SK-N-SH (cell line): ENCODE data around the gene SYT5.

Experiments
- CHD2 ChIP-seq: fragments of 150-350 bp; IDR thresholded peaks from 2 replicates; pipeline ENCODE4 v1.6.1; 2018; ENCODE audit warnings: low read length; ENCODE audit not compliant: partially characterized antibody
- CTCF ChIP-seq: fragments of 200-600 bp; sonication (generic); IDR thresholded peaks from 2 replicates; pipeline ENCODE4 v1.6.1; 2017; ENCODE audit warnings: antibody characterized with exemption, mild to moderate bottlenecking, moderate library complexity
- NFIC ChIP-seq: IDR thresholded peaks from 2 replicates; pipeline ENCODE4 v1.4.0; 2012; ENCODE audit warnings: borderline replicate concordance
- TAF1 ChIP-seq: IDR thresholded peaks from 2 replicates; pipeline ENCODE4 v1.6.1; 2012; ENCODE audit warnings: low read depth, mild to moderate bottlenecking, low read length, moderate library complexity, borderline replicate concordance
- TF ChIP-seq, protein P1 (sequence below): IDR thresholded peaks from 2 replicates; pipeline ENCODE4 v1.6.1; 2012; ENCODE audit warnings: mild to moderate bottlenecking, low read depth, low read length, moderate library complexity
- TF ChIP-seq, protein P2 (sequence below): IDR thresholded peaks from 2 replicates; pipeline ENCODE4 v1.4.0; 2012; ENCODE audit warnings: low read depth, borderline replicate concordance

- TF ChIP-seq CTCF (no peak), CHD2 (no peak), TAF1 (no peak), NFIC (no peak)
- TF ChIP-seq, protein P1, sequence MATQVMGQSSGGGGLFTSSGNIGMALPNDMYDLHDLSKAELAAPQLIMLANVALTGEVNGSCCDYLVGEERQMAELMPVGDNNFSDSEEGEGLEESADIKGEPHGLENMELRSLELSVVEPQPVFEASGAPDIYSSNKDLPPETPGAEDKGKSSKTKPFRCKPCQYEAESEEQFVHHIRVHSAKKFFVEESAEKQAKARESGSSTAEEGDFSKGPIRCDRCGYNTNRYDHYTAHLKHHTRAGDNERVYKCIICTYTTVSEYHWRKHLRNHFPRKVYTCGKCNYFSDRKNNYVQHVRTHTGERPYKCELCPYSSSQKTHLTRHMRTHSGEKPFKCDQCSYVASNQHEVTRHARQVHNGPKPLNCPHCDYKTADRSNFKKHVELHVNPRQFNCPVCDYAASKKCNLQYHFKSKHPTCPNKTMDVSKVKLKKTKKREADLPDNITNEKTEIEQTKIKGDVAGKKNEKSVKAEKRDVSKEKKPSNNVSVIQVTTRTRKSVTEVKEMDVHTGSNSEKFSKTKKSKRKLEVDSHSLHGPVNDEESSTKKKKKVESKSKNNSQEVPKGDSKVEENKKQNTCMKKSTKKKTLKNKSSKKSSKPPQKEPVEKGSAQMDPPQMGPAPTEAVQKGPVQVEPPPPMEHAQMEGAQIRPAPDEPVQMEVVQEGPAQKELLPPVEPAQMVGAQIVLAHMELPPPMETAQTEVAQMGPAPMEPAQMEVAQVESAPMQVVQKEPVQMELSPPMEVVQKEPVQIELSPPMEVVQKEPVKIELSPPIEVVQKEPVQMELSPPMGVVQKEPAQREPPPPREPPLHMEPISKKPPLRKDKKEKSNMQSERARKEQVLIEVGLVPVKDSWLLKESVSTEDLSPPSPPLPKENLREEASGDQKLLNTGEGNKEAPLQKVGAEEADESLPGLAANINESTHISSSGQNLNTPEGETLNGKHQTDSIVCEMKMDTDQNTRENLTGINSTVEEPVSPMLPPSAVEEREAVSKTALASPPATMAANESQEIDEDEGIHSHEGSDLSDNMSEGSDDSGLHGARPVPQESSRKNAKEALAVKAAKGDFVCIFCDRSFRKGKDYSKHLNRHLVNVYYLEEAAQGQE, result no peak
- TF ChIP-seq, protein P2, sequence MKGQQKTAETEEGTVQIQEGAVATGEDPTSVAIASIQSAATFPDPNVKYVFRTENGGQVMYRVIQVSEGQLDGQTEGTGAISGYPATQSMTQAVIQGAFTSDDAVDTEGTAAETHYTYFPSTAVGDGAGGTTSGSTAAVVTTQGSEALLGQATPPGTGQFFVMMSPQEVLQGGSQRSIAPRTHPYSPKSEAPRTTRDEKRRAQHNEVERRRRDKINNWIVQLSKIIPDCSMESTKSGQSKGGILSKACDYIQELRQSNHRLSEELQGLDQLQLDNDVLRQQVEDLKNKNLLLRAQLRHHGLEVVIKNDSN, result no peak
Measured at GRCh38 chr19:55157064-55157908, 22.8 kb downstream of the SYT5 start, which contains the start of gene TNNI3.
